Measurements from ENCODE around the gene KIF4B. TPM values are rescaled to one million over a fixed set of nuclear protein-coding genes. Genes with fewer than 3 reads are reported as not detected.
A peak's percentile ranks its signal among the peaks of the same experiment; 100 is the strongest.
"Not testable (repeated sequence)": the region's sequence is repeated elsewhere in the genome, so short reads cannot be mapped to it uniquely, and the experiment has no call there.

KIF4B gene
- total and polyA plus RNA-seq, 2 of the 13 experiments (the other 11 are each of a cell fraction or from before 2014, with no cell fraction given): 0.04 TPM; not detected in 1

DNA sequence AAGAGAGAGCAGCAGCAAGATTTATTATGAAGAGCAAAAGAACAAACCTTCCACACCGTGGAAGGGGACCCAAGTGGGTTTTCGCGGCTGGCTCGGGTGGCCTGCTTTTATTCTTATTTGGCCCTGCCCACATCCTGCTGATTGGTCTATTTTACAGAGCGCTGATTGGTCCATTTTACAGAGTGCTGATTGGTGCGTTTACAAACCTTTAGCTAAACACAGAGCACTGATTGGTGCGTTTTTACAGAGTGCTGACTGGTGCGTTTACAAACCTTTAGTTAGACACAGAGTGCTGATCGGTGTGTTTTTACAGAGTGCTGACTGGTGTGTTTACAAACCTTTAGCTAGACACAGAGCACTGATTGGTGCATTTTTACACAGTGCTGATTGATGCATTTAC is 37.5 kb upstream of the KIF4B start:
- intact Hi-C loops (cut with micrococcal nuclease; ENCODE audit: unreplicated experiment); DNase-seq (ENCODE audit: low spot score); H3K79me2 ChIP-seq (ENCODE audit: insufficient read depth, low read length); ATAC-seq; H3K4me3 ChIP-seq (replicated peaks in 1 of 3; ENCODE audit: insufficient read depth in 1 of 3, low read depth in 2 of 3, low read length in 3 of 3); BruUV-seq (replicated peaks); FAIRE-seq; H3K27me3 ChIP-seq (ENCODE audit: control insufficient read depth in 1 of 2, insufficient read depth in 2 of 2, low read length in 2 of 2); H3K9ac ChIP-seq (ENCODE audit: insufficient read depth, low read depth, low read length); H3K27ac ChIP-seq (ENCODE audit: extremely low read length, insufficient read depth, low read length); H3K36me3 ChIP-seq (replicated peaks in 1 of 2; ENCODE audit: control insufficient read depth in 1 of 2, insufficient read depth in 2 of 2, low read length in 2 of 2); CTCF ChIA-PET (ENCODE audit: low intra/inter-chr PET ratio, low total read pairs); H3K9me3 ChIP-seq (ENCODE audit: low read length); H2AFZ ChIP-seq (ENCODE audit: low read length); H3K4me1 ChIP-seq (ENCODE audit: insufficient read depth, low read length); POLR2A ChIA-PET; H3K4me2 ChIP-seq (ENCODE audit: low read depth, low read length); H4K20me1 ChIP-seq (ENCODE audit: insufficient read depth, low read length): not testable (repeated sequence)
- 94% methylated on average over 9 of the region's 9 CpGs for WGBS (ENCODE audit: low lambda C conversion rate)
- 0 out of 2 replicates have a peak, but pooled peaks have one; percentile 43 for TF ChIP-seq NFYB (CRISPR knock-in tag; IDR thresholded peaks at IDR 0.05)
- peak in 1 of 2 experiments; percentile 57; a peak in 2 of 4 replicates for TF ChIP-seq MAFK (conservative IDR thresholded peaks at IDR 0.05 in 1 of 2, IDR thresholded peaks at IDR 0.05 in 1 of 2; ENCODE audit: low read length in 2 of 2)
- TF ChIP-seq MAFF (IDR thresholded peaks at IDR 0.05; ENCODE audit: low read depth, low read length): peak; percentile 45; the same call in 1 of the 2 replicates
- in situ Hi-C loops (cut with HindIII; ENCODE audit: extremely low pct_ligation_motif_present, low pct_unique_long_range_greater_than_20kb): loop anchor here (10.0 kb wide), 1 partner anchor 49 kb away; no protein-coding TSS in a partner anchor

DNA sequence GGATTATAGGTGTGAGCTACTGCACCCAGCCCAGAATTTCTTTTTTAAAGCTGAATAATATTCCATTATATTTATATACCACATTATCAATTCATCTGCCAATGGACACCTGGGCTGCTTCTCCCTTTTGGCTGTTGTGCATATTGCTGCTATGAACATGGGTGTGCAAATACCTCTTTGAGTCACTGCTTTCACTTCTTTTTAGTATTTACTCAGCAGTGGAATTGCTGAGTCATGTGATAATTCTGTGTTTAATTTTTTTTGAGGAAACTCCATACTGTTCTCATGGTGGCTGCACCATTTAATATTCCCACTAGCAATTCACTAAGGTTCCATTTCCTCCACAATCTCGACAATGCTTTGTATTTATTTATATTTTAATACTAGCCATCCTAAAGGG is 36.1 kb upstream of the KIF4B start:
- ChIA-PET CTCF (ENCODE audit: low intra/inter-chr PET ratio, low total read pairs) (no interaction called here), POLR2A (no interaction called here)
- intact Hi-C loops (cut with micrococcal nuclease; ENCODE audit: unreplicated experiment): no loop called here
- ATAC-seq (no peak), FAIRE-seq (no peak), DNase-seq (ENCODE audit: low spot score) (peak; percentile 13)
- Histone ChIP-seq H3K4me1 (ENCODE audit: insufficient read depth, low read length) (no peaks in the 10 kb centered on the region), H3K79me2 (ENCODE audit: insufficient read depth, low read length) (no peaks in the 10 kb centered on the region), H3K9ac (ENCODE audit: insufficient read depth, low read depth, low read length) (no peak overlapping the region), H3K36me3 (replicated peaks in 1 of 2; ENCODE audit: control insufficient read depth in 1 of 2, insufficient read depth in 2 of 2, low read length in 2 of 2) (no peaks in the 10 kb centered on the region), H3K4me2 (ENCODE audit: low read depth, low read length) (no peak overlapping the region), H3K27ac (ENCODE audit: extremely low read length, insufficient read depth, low read length) (no peak overlapping the region), H4K20me1 (ENCODE audit: insufficient read depth, low read length) (no peaks in the 10 kb centered on the region), H3K9me3 (ENCODE audit: low read length) (no peaks in the 10 kb centered on the region), H3K4me3 (replicated peaks in 1 of 3; ENCODE audit: insufficient read depth in 1 of 3, low read depth in 2 of 3, low read length in 3 of 3) (no peak overlapping the region), H3K27me3 (ENCODE audit: control insufficient read depth in 1 of 2, insufficient read depth in 2 of 2, low read length in 2 of 2) (no peaks in the 10 kb centered on the region), H2AFZ (ENCODE audit: low read length) (no peak overlapping the region)
- no peak for TF ChIP-seq YEATS2 (CRISPR knock-in tag; IDR thresholded peaks at IDR 0.05; ENCODE audit: borderline replicate concordance)
- TF ChIP-seq MAFF (IDR thresholded peaks at IDR 0.05; ENCODE audit: low read depth, low read length): peak; percentile 96
- TF ChIP-seq ZNF446 (CRISPR knock-in tag; IDR thresholded peaks at IDR 0.05): no peak
- no peak for TF ChIP-seq ZKSCAN8 (CRISPR knock-in tag; IDR thresholded peaks at IDR 0.05; ENCODE audit: borderline replicate concordance)
- no peak for TF ChIP-seq HOXA7 (CRISPR knock-in tag; IDR thresholded peaks at IDR 0.05)
- TF ChIP-seq, protein P1, sequence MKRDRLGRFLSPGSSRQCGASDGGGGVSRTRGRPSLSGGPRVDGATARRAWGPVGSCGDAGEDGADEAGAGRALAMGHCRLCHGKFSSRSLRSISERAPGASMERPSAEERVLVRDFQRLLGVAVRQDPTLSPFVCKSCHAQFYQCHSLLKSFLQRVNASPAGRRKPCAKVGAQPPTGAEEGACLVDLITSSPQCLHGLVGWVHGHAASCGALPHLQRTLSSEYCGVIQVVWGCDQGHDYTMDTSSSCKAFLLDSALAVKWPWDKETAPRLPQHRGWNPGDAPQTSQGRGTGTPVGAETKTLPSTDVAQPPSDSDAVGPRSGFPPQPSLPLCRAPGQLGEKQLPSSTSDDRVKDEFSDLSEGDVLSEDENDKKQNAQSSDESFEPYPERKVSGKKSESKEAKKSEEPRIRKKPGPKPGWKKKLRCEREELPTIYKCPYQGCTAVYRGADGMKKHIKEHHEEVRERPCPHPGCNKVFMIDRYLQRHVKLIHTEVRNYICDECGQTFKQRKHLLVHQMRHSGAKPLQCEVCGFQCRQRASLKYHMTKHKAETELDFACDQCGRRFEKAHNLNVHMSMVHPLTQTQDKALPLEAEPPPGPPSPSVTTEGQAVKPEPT (CRISPR knock-in tag; IDR thresholded peaks at IDR 0.05; ENCODE audit: low read depth): no peak
- TF ChIP-seq HNRNPUL1 (IDR thresholded peaks at IDR 0.05; ENCODE audit: low read depth, low read length): no peak
- TF ChIP-seq NFE2L2 (IDR thresholded peaks at IDR 0.05; ENCODE audit: low read length): peak; percentile 90
- peak; percentile 95 to 97 for TF ChIP-seq MAFK (conservative IDR thresholded peaks at IDR 0.05 in 1 of 2, IDR thresholded peaks at IDR 0.05 in 1 of 2; ENCODE audit: low read length in 2 of 2)
- TF ChIP-seq RAD21 (CRISPR knock-in tag; IDR thresholded peaks at IDR 0.05): no peak
- TF ChIP-seq ADNP (CRISPR knock-in tag; IDR thresholded peaks at IDR 0.05): no peak
- TF ChIP-seq, protein P2, sequence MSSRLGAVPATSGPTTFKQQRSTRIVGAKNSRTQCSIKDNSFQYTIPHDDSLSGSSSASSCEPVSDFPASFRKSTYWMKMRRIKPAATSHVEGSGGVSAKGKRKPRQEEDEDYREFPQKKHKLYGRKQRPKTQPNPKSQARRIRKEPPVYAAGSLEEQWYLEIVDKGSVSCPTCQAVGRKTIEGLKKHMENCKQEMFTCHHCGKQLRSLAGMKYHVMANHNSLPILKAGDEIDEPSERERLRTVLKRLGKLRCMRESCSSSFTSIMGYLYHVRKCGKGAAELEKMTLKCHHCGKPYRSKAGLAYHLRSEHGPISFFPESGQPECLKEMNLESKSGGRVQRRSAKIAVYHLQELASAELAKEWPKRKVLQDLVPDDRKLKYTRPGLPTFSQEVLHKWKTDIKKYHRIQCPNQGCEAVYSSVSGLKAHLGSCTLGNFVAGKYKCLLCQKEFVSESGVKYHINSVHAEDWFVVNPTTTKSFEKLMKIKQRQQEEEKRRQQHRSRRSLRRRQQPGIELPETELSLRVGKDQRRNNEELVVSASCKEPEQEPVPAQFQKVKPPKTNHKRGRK (CRISPR knock-in tag; IDR thresholded peaks at IDR 0.05): no peak
- BruUV-seq (replicated peaks): no TSS peak
- WGBS (ENCODE audit: low lambda C conversion rate): 81% methylated on average over 1 of the region's 1 CpG
- in situ Hi-C loops (cut with HindIII; ENCODE audit: extremely low pct_ligation_motif_present, low pct_unique_long_range_greater_than_20kb): loop anchor here (10.0 kb wide), 1 partner anchor 47 kb away; no protein-coding TSS in a partner anchor

Data from HepG2 (cell line).